ENCODE measurements around the gene CBY1.

GRCh38 chr22:38716271-38716670 lies 59.8 kb downstream of the CBY1 start:
- TF ChIP-seq CTCF (conservative IDR thresholded peaks at IDR 0.05; ENCODE audit: low read length), result no peak
- TF ChIP-seq EZH2phosphoT487 (IDR thresholded peaks at IDR 0.05; ENCODE audit: borderline replicate concordance), result no peak
